DOHH2 (cell line): ENCODE data around the gene KCTD17.

Experiments
- H3F3A ChIP-seq: fragments of 200-600 bp; sonication (generic), shearing (Covaris generic); 2 replicates; pipeline ENCODE4 v1.6.0; 2016; ENCODE audit warnings: antibody characterized with exemption, mild to moderate bottlenecking; ENCODE audit not compliant: control insufficient read depth, insufficient read depth
- H3K27ac ChIP-seq: fragments of 200-600 bp; sonication (generic); 2 replicates; pipeline ENCODE4 v1.5.1; 2014; ENCODE audit warnings: low read depth, mild to moderate bottlenecking, low read length, moderate library complexity
- H3K27me3 ChIP-seq: fragments of 200-600 bp; sonication (generic); 2 replicates; pipeline ENCODE4 v1.6.1; 2014; ENCODE audit warnings: mild to moderate bottlenecking, low read length, mixed read lengths; ENCODE audit not compliant: control insufficient read depth
- H3K36me3 ChIP-seq: fragments of 200-600 bp; sonication (generic); 2 replicates; pipeline ENCODE4 v1.6.1; 2014; ENCODE audit warnings: mild to moderate bottlenecking, low read length, moderate library complexity, mixed read lengths; ENCODE audit not compliant: control insufficient read depth
- H3K4me1 ChIP-seq: fragments of 200-600 bp; sonication (generic); 2 replicates; pipeline ENCODE4 v1.6.1; 2014; ENCODE audit warnings: mild to moderate bottlenecking, low read length, mixed read lengths; ENCODE audit not compliant: control insufficient read depth
- H3K4me2 ChIP-seq: fragments of 200-600 bp; sonication (generic); 2 replicates; pipeline ENCODE4 v1.6.0; 2014; ENCODE audit warnings: mild to moderate bottlenecking, low read length, moderate library complexity
- H3K4me3 ChIP-seq: fragments of 200-600 bp; sonication (generic); 2 replicates; pipeline ENCODE4 v1.5.1; 2014; ENCODE audit warnings: mild to moderate bottlenecking, low read length, mixed read lengths
- H3K79me2 ChIP-seq: fragments of 200-600 bp; sonication (generic); 2 replicates; pipeline ENCODE4 v1.6.1; 2014; ENCODE audit warnings: mild to moderate bottlenecking, low read length, mixed read lengths; ENCODE audit not compliant: control insufficient read depth
- H3K9me2 ChIP-seq: fragments of 200-600 bp; sonication (generic); replicated peaks from 2 replicates; pipeline ENCODE4 v1.6.1; 2014; ENCODE audit warnings: mild to moderate bottlenecking, low read length, mixed read lengths; ENCODE audit not compliant: control insufficient read depth
- H3K9me3 ChIP-seq: fragments of 200-600 bp; sonication (generic); 2 replicates; pipeline ENCODE4 v1.6.1; 2014; ENCODE audit warnings: antibody characterized with exemption, low read length, mixed read lengths; ENCODE audit not compliant: control insufficient read depth, insufficient read depth
- H4K20me1 ChIP-seq: fragments of 200-600 bp; sonication (generic); 2 replicates; pipeline ENCODE4 v1.6.0; 2014; ENCODE audit warnings: low read depth, mild to moderate bottlenecking, antibody characterized with exemption, low read length, moderate library complexity; ENCODE audit not compliant: control insufficient read depth, insufficient read depth
- EZH2phosphoT487 ChIP-seq: fragments of 200-600 bp; sonication (generic); IDR thresholded peaks from 2 replicates; pipeline ENCODE4 v1.6.1; 2017; ENCODE audit warnings: borderline replicate concordance, mild to moderate bottlenecking, antibody characterized with exemption, low read length, moderate library complexity, mixed read lengths
- TF ChIP-seq, protein P1 (sequence below): fragments of 200-600 bp; sonication (generic); IDR thresholded peaks from one replicate; pipeline ENCODE4 v1.5.1; 2014; ENCODE audit warnings: antibody characterized with exemption, mild to moderate bottlenecking, low read depth, low read length; ENCODE audit not compliant: poor library complexity, severe bottlenecking

The KCTD17 gene

GRCh38 chr22:37030560-37031281 is 20.8 kb upstream of the KCTD17 start:
- peaks cover 8% of the 10 kb centered on the region; the same call in 1 of the 2 replicates for H3K27me3 ChIP-seq
- peaks cover 5% of the 10 kb centered on the region; the same call in 1 of the 2 replicates for H3K36me3 ChIP-seq
- no peak overlapping the region for H3K4me2 ChIP-seq
- H3K4me1 ChIP-seq: no peaks in the 10 kb centered on the region
- no peak for TF ChIP-seq EZH2phosphoT487
- TF ChIP-seq, protein P1, sequence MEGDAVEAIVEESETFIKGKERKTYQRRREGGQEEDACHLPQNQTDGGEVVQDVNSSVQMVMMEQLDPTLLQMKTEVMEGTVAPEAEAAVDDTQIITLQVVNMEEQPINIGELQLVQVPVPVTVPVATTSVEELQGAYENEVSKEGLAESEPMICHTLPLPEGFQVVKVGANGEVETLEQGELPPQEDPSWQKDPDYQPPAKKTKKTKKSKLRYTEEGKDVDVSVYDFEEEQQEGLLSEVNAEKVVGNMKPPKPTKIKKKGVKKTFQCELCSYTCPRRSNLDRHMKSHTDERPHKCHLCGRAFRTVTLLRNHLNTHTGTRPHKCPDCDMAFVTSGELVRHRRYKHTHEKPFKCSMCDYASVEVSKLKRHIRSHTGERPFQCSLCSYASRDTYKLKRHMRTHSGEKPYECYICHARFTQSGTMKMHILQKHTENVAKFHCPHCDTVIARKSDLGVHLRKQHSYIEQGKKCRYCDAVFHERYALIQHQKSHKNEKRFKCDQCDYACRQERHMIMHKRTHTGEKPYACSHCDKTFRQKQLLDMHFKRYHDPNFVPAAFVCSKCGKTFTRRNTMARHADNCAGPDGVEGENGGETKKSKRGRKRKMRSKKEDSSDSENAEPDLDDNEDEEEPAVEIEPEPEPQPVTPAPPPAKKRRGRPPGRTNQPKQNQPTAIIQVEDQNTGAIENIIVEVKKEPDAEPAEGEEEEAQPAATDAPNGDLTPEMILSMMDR: no peak
- H3K9me2 ChIP-seq: no peaks in the 10 kb centered on the region
- no peaks in the 10 kb centered on the region for H3K79me2 ChIP-seq
- no peaks in the 10 kb centered on the region for H3F3A ChIP-seq
- no peak overlapping the region for H3K4me3 ChIP-seq
- no peaks in the 10 kb centered on the region for H4K20me1 ChIP-seq
- no peaks in the 10 kb centered on the region for H3K9me3 ChIP-seq
- H3K27ac ChIP-seq: no peak overlapping the region

DNA sequence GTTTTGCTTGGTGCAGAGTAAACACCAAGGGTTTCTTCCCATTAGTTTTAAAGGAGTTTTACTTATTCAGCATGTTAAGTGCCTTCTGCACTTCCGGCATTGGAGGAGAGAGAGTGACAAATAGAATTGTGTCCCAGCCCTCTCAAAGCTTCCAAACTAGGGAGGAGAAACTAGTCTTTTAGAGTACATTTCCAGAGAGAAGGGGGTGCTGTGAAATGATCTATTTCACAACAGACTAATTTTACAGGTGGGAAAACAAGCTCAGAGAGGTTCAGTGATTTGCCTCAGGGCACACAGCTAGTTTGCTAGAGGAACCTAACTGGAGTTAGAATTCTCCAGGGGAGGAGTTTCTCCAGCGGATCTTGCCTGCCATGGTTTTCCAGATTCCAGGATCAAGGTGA is 19.4 kb upstream of the KCTD17 start:
- no peaks in the 10 kb centered on the region for H3K9me3 ChIP-seq
- no peak overlapping the region for H3K27ac ChIP-seq
- no peaks in the 10 kb centered on the region for H3K4me1 ChIP-seq
- peaks cover 8% of the 10 kb centered on the region; the same call in 1 of the 2 replicates for H3K27me3 ChIP-seq
- H3K36me3 ChIP-seq: peaks cover 5% of the 10 kb centered on the region; the same call in 1 of the 2 replicates
- no peaks in the 10 kb centered on the region for H3F3A ChIP-seq
- no peak overlapping the region for H3K4me3 ChIP-seq
- TF ChIP-seq, protein P1: no peak
- TF ChIP-seq EZH2phosphoT487: no peak
- no peaks in the 10 kb centered on the region for H3K9me2 ChIP-seq
- no peaks in the 10 kb centered on the region for H3K79me2 ChIP-seq
- no peak overlapping the region for H3K4me2 ChIP-seq
- H4K20me1 ChIP-seq: no peaks in the 10 kb centered on the region

- H3K4me3 ChIP-seq: no peak overlapping the region
- no peaks in the 10 kb centered on the region for H3K9me2 ChIP-seq
- no peaks in the 10 kb centered on the region for H3F3A ChIP-seq
- TF ChIP-seq, protein P1: no peak
- TF ChIP-seq EZH2phosphoT487: no peak
- H3K79me2 ChIP-seq: no peaks in the 10 kb centered on the region
- H3K27me3 ChIP-seq: peaks cover 8% of the 10 kb centered on the region; the same call in 1 of the 2 replicates
- peaks cover 5% of the 10 kb centered on the region; the same call in 1 of the 2 replicates for H3K36me3 ChIP-seq
- no peaks in the 10 kb centered on the region for H3K4me1 ChIP-seq
- no peak overlapping the region for H3K4me2 ChIP-seq
- H3K9me3 ChIP-seq: no peaks in the 10 kb centered on the region
- no peaks in the 10 kb centered on the region for H4K20me1 ChIP-seq
- H3K27ac ChIP-seq: no peak overlapping the region
These were observed 18.7 kb upstream of the KCTD17 start for GRCh38 chr22:37032535-37033460.
